GM21619 (cell line): ENCODE measurements around the gene PREB.

ENCODE experiments used
- ATAC-seq: cut with Tn5 transposase; IDR thresholded peaks from one replicate; pipeline ENCODE4 v1.9.1; 2021; ENCODE audit not compliant: unreplicated experiment

The PREB gene

GRCh38 chr2:27083410-27084296 lies 50.8 kb downstream of the PREB start:
- ATAC-seq, result no peak

- ATAC-seq, result no peak
Observed at GRCh38 chr2:27082773-27083409, 51.5 kb downstream of the PREB start.

- no peak for ATAC-seq
Observed at GRCh38 chr2:27081984-27082772, 52.3 kb downstream of the PREB start.
